NK-92 (cell line): ENCODE data around the gene SPRED3.
"Not testable (repeated sequence)": the region's sequence is repeated elsewhere in the genome, so short reads cannot be mapped to it uniquely, and the experiment has no call there.

Experiments used
- DNase-seq: peaks from one replicate; lab custom pipeline; 2025; ENCODE audit not compliant: unreplicated experiment; lab: John Stamatoyannopoulos, UW

SPRED3 gene

DNA sequence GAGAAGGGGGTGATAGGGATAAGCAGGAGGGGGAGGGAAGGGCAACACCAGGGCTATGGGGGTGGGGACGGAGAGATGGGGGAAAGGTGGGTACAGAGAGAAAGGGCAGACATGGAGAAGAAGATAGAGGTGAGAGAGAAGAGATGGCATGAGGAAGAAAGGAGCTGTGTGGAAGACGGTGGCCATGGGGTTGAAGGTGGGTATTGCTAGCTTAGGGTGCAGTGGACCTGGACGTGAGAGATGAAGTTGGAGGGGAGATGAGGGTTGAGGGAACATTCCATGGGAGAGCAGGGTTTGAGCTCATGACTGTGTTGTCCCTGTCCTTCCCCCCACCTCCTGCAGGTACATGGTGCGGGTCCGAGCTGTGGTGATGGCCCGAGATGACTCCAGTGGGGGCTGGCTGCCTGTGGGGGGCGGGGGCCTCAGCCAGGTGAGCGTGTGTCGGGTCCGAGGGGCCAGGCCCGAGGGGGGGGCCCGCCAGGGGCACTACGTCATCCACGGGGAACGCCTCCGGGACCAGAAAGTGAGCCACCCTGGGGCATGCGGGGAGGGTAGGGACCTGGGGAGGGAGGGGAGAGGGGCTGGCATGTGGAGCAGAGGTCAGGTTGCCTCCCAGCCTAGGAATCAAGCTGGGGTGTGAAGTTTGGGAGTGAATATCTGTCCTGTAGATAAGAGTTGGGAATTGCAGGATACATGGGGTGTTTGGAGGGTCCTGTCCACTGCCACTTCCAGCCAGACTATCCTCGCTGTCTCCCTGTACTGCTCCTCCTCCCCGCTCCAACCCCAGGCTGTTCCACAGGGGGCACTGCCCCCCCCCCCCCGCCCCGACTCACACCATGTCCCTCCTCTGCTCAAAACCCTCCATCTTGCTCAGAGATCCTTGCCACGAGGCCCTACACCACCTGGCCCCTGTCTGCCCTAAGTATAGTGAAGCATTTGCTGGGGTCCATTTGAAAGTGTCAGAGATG lies 1.7 kb downstream of the SPRED3 start:
- DNase-seq = no peak

DNA sequence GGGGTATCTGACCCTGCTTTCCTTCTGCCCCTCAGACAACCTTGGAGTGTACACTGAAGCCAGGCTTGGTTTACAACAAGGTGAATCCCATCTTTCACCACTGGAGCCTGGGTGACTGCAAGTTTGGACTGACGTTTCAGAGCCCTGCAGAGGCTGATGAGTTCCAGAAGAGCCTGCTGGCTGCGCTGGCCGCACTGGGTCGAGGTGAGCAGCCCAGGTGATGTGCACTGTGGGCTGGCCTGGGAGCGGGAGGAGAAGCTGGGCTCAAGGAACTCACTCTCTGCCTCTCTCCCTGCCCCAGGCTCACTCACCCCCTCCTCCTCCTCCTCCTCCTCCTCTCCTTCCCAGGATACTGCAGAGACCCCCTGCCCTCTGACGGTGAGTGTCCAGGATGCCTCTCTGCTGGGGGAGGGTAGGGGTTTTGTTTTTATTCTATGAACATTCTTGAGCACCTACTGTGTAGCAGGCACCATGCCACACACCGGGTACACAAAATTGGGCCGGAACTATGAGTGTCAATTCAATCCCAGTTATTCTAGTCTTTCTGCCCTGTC lies 3.5 kb downstream of the SPRED3 start:
- DNase-seq = no peak

DNA sequence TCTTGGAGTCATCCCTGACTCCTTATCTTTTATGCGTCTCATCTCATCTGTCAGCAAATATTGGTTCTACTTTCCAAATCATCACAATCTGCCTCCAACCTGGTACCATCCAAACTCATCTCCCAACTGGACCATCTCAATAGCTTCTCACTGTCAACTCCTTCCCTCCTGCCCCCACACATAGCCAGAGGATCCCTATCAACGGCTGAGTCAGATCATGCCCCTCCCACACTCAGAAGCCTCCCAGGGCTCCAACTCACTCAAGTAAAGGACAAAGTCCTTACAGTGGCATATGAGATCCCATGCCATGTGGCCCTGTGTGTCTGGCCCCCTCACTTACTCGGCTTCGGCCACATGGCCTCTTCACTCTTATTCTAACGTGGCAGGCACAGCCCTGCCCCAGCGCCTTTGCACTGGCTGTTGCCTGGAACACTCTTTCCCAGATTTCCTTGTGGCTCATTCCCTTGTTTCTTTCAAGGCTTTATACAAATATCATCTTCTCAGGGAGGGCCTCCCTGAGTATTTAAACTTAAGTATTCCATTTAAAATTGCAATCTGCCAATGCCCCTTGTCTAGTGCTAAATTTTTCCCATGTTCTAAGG lies 4.3 kb downstream of the SPRED3 start:
- no peak for DNase-seq

DNA sequence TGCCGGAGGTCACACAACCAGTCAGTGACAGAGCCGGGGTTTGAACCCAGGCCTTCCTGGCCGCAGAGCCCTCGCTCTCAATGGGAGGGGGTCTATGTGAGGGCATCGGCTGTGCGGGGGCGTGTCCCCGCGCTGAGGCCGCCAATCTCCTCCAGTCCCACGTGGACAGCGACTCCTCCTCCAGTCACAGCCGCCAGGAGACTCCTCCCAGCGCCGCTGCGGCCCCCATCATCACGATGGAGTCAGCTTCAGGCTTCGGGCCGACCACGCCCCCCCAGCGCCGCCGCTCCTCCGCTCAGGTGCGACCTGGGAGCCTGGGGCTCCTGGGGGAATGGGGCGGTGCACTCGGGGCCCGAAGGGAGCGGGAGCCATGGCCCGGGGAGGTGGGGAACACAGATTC lies 6.0 kb downstream of the SPRED3 start:
- no peak for DNase-seq

DNA sequence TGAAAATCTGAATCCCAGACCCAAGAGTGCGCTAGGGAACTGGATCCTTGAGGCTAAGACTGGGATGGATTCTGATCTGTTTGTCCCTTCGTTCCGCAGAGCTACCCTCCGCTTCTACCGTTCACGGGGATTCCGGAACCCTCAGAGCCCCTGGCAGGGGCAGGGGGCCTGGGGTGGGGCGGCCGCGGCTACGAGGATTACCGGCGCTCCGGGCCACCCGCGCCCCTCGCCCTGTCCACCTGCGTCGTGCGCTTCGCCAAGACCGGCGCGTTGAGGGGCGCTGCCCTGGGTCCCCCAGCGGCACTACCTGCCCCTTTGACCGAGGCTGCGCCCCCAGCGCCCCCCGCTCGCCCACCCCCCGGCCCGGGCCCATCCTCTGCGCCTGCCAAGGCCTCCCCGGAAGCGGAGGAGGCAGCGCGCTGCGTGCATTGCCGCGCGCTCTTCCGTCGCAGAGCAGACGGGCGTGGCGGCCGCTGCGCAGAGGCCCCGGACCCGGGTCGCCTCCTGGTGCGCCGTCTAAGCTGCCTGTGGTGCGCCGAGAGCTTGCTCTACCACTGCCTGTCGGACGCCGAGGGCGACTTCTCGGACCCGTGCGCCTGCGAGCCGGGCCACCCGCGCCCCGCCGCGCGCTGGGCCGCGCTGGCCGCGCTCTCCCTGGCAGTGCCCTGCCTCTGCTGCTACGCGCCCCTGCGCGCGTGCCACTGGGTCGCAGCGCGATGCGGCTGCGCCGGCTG lies 7.1 kb downstream of the SPRED3 start:
- DNase-seq = no peak

DNA sequence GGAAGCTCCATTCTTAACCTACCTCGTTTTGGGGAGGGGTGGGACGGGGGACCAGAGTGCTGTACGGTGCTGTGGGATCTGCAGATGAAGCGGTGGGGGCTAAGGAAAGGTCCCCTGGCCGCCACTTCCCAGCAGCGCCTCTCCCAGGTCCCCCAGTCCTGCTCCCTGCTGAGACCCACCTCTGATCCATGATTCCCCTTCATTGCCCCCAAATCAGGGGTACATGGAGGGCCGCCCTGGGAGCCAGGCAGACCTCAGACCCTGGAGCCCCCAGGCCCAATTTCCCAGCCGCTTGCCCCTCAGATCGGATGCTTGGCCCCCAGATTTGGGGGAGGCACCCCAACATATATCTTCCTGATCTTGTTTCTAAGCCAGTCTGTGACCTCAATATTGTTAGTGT lies 10.6 kb downstream of the SPRED3 start:
- no peak for DNase-seq

DNA sequence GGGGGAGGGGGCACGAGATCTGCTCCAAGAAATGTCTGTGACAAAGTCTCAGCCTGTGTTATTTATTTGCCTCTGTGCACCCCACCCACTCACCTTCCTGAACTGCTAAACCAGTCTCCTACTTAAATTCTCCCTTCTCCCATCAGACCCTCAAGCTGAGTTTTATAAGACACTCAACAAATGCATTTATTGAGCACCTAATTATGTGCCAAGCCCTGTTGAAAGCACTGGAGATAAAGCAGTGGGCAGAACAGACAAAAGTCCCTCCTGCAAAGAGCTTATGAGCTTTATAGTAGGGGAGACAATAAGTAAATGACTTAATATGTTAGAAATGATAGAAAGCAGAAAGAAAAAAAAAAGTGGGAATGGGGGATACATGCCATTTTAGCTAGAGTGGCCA lies 11.0 kb downstream of the SPRED3 start:
- no peak for DNase-seq

DNA sequence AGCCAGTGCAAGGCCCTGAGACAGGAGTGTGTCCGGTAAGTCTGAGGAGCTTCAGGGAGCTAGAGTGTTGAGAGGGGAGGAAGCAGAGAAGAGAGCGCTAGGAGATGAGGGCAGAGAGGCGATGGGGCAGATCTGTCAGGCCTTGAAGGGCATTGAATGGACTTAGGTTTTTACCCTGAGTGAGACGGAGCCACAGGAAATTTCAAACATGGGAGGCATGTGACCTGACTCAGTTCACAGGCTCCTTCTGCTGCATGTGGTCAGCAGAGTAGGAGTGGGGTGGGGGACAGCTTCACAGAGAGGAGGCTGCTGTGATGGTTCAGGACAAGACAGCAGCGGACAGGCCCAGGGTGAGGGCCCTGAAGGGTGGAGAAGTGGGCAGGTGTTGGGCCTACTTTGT lies 11.9 kb downstream of the SPRED3 start:
- no peak for DNase-seq

DNA sequence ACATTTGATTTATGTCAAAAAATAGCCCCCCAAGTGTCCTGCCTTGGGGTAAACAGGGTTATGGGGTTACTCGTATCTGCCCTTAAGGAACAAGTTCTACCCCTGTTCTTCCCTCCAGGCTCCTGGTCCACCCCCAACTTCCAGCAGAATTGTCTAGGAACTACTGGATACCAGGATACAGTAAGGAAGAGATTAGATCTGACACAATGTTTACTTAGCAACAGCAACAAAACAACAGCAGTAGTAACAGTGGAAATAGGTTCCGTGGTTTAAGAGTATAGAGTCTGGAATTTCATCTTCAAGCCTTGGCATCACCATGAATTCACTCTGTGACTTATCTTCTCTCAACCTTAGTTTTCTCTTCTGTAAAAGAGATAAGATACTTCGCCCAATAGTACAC lies 12.7 kb downstream of the SPRED3 start:
- DNase-seq = no peak

DNA sequence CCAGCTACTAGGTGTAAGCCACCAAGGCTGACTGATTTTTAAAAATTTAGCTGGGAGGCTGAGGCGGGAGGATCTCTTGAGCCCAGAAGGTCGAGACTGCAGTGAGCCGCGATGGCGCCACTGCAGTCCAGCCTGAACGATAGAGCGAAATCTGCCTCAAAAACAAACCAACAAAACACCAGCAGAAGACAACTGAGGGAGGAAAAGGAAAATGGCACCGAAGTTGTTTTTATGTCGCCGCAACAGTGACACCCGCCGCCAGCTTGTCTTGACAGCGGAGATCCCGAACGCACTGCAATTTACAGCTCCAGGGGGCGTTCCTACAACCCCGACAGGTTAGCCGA lies 14.1 kb downstream of the SPRED3 start:
- no peak for DNase-seq

DNA sequence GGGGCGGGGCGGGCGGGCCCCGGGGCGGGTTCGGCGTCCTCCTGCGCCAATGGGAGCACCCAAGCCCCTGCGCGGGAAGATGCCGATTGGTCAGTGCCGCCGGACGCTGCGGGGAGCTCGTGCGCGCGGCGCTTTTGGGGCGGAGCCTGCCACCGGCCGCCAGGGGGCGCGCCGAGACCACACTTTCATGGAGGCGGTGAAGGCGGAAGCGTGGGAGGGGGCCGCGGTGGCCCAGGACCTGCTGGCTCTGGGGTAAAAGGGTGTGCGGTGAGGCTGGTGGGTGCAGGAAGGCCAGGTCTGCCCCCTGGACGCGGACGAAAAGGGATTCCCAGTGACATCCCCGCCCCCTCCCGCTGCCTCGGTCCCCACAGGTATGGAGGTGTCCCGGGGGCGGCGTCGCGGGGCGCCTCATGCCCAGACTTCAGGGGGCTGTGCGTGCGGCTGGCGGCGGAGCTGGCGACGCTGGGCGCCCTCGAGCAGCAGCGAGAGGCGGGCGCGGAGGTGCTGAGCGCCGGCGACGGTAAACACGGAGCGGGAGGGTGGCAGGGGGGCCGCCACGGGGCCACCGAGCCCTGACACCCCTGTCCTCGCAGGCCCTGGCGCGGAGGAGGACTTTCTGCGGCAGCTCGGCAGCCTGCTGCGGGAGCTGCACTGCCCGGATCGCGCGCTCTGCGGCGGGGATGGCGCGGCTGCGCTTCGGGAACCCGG lies 14.6 kb downstream of the SPRED3 start, which contains the start of gene FAM98C:
FAM98C (plus strand) TSS at position 127 of the 708 bp plus-strand sequence; CDS start at position 188, 61 bp downstream.
- DNase-seq = peak; percentile 86

DNA sequence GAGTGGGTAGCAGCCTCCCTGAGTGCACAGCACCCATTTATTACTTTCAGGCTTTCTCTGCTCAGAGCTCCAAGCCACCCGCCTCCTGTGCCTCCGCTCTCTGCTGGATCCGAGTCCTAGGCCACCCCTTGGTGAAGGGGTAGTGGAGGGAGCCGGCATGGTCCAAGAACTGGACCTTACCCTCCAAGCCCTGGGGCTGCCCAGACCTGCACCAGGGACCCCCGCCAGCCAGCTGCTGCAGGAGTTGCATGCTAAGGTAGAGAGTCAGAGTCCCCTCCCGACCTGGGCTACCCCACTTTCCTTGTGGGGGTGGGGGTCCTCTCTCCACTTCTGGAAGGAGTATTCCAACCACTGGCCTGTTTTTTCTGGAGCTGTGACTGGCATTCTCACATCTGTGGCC lies 16.4 kb downstream of the SPRED3 start:
- DNase-seq = no peak

DNA sequence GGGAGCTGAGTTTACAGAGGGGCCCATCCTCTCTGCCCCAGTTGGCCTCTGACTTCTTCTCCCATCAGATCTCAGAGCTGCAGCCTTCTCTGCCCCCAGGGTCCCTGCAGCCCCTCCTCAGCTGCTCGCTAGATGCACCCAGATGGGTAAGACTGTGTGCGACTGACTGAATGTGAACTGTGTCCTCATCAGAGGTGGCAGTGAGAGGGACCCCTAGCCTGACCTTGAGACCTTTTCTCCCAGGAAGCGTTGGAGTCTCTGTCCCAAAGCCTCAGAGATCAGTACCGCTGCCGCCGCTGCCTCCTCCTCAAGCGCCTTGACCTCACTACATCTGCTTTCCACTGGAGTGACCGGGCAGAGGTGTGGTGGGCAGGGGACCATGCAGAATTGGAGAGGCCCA lies 16.8 kb downstream of the SPRED3 start:
- no peak for DNase-seq

DNA sequence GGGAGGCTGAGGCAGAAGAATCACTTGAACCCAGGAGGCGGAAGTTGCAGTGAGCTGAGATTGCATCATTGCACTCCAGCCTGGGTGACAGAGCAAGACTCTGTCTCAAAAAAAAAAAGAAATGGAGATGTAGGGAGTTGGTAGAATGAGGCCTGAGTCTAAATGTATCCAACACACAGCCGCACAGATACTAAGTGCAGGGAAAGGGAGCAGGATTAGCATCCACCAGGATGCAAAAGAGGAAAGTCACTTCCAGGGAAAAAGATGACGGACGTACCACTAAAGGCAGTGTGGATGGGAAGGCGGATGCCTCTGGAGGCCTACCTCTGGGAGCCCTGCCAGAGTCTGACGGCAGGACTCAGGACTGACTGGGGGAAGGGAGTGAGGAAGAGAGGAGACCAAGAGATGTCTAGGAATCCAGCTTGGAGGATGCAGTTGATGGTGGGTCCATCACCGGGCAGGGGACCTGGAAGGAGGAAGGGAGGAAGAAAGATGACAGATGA lies 21.2 kb downstream of the SPRED3 start:
- DNase-seq = no peak

DNA sequence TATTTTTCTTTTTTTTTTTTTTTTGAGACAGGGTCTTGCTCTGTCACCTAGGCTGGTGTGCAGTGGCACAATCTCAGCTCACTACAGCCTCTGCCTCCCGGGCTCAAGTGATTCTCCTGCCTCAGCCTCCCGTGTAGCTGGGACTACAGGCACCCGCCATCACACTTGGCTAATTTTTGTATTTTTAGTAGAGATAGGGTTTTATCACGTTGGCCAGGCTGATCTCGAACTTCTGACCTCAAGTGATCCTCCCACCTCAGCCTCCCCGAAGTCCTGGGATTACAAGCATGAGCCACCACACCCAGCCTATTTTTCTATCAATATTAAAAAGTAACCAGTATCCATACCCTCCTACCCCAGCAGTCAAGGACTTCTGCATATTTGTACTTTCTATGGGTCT lies 21.9 kb downstream of the SPRED3 start:
- not testable (repeated sequence) for DNase-seq

DNA sequence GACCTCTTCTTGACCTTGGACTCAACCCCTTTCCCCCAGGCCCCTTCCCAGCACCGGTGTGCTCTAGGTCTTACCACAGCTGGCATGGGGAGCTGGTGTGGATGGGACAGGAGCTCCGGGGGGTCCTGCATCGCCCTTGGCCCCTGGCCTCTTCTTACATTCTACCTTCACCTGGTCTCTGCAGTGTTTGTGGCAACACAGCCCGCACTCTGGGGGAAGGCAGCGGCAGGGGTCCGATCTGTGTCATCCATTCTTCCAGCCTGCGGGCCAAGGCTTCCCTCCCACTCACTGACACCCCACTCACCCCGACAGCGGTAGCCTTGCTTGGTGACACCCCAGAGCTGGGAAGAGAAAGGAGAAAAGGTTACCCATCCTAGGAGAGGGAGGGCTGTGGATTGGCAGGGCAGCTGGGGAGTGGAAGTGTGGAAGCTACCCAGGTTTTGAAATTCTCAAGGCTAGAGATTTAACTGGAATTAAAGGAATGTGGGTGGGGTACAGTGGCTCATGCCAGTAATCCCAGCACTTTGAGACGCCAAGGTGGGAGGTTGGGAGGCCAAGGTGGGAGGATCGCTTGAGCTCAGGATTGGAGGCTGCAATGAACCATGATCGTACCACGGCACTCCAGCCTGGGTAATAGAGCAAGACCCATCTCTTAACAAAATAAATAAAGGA lies 22.7 kb downstream of the SPRED3 start:
- no peak for DNase-seq

DNA sequence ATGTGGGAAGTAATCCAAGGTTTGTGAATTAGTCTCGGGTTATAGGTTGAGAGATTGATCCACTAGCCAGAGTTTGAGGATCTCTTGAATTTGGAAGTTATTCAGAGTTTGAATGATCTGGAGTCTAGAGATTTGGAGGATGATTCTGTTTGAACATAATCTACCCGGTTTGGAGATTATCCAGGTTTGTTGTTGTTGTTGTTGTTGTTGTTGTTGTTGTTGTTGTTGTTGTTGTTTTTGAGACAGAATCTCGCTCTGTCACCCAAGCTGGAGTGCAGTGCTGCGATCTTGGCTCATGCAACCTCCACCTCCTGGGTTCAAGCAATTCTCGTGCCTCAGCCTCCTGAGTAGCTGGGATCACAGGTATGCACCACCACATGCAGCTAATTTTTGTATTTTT lies 23.4 kb downstream of the SPRED3 start:
- DNase-seq = not testable (repeated sequence)

DNA sequence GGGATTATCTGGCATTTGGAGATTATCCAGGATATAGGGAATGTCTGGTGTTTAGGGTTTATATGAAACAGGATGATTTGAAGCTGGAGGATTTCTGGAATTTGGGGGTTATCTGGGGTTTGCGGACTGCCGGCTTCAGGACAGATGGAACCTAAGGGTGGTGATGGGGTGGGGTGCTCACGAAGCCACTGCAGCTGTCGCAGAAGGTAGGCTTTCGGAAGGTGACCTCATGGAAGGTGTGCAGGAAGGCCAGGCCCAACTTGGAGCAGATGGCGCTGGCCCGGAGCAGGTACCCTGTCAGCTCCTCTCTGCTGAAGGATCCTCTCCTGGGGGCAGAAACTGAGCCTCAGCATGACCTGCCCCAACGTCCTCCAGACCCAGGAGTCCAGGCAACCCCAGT lies 24.0 kb downstream of the SPRED3 start:
- DNase-seq = no peak

DNA sequence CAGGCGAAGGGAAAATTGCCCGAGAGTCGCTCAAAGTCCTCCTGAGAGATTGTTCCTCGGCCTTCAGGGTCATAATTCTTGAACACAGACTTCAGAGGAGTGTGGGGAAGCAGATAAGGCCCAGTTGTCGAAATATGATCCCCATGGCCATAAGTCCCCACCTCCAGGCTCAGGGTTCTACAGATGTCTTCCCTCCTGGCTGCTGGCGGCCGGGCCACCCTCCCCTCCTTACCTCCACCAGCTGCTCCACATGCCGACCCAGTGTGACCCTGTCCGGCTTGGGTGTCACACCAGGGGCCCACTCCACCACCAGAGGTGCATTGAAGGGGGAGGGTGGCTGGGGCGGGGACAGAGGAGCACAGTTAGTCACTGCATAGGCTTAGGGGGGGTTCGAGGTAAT lies 24.5 kb downstream of the SPRED3 start:
- DNase-seq = no peak

DNA sequence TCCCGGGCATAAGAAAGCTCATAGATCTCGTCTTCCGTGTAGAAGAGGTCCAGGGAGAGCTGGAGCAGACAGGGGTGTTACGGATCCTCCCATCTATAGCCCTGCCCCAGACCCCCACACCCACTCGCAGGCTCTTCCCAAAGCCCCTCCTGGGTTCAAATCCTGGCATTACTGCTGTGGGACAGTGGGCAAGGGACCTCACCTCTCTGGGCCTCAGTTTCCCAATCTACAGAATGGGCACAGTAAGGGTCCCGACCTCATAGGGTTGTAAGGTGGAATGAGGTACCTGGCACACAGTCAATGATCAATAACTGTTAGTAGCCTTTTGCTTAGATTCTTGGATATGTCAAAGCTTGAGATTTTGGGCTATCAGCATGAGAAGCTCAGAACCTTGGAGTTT lies 24.9 kb downstream of the SPRED3 start:
- no peak for DNase-seq
